HepG2 (cell line): ENCODE results near the gene SRCIN1. TPM values are rescaled to one million over a fixed set of nuclear protein-coding genes. Genes with fewer than 3 reads are reported as not detected.

Experiments
- CHD2 ChIP-seq: IDR thresholded peaks from 2 replicates; pipeline ENCODE4 v1.6.1; 2011; ENCODE audit warnings: low read depth, low read length, improper control_type of control experiment
- HDAC2 ChIP-seq: sonication (generic); formaldehyde crosslinking; IDR thresholded peaks from 2 replicates; pipeline ENCODE4 v1.4.0; 2020; ENCODE audit warnings: missing genetic modification reagents
- MYC ChIP-seq: sonication (generic); formaldehyde crosslinking; IDR thresholded peaks from 2 replicates; pipeline ENCODE4 v1.9.0; 2021; ENCODE audit warnings: missing genetic modification reagents, borderline replicate concordance
- PAX8 ChIP-seq: sonication (generic); formaldehyde crosslinking; IDR thresholded peaks from 2 replicates; pipeline ENCODE4 v1.8.0; 2022; ENCODE audit warnings: mild to moderate bottlenecking, missing genetic modification reagents, borderline replicate concordance
- PRDM4 ChIP-seq: sonication (generic); formaldehyde crosslinking; IDR thresholded peaks from 2 replicates; pipeline ENCODE4 v1.9.0; 2021; ENCODE audit warnings: missing genetic modification reagents, borderline replicate concordance
- RBM39 ChIP-seq: fragments of 200-400 bp; formaldehyde crosslinking; IDR thresholded peaks from one replicate; pipeline ENCODE4 v1.6.1; 2018; ENCODE audit warnings: antibody characterized with exemption, mild to moderate bottlenecking, low read depth, low read length; ENCODE audit not compliant: poor library complexity, severe bottlenecking
- RFXANK ChIP-seq: IDR thresholded peaks from 2 replicates; pipeline ENCODE4 v1.6.1; 2016
- YEATS4 ChIP-seq: sonication (generic); formaldehyde crosslinking; IDR thresholded peaks from 2 replicates; pipeline ENCODE4 v1.4.0; 2020; ENCODE audit warnings: missing genetic modification reagents, borderline replicate concordance
- ZBTB1 ChIP-seq: sonication (generic); formaldehyde crosslinking; IDR thresholded peaks from 2 replicates; pipeline ENCODE4 v1.4.0; 2020; ENCODE audit warnings: missing genetic modification reagents, borderline replicate concordance
- ZC3H4 ChIP-seq: sonication (generic); formaldehyde crosslinking; IDR thresholded peaks from 2 replicates; pipeline ENCODE4 v1.4.0; 2020; ENCODE audit warnings: missing genetic modification reagents, borderline replicate concordance
- ZEB1 ChIP-seq: IDR thresholded peaks from 2 replicates; pipeline ENCODE4 v1.6.1; 2012; ENCODE audit warnings: mild to moderate bottlenecking, low read depth, inconsistent platforms; ENCODE audit not compliant: insufficient replicate concordance
- ZNF318 ChIP-seq: sonication (generic); formaldehyde crosslinking; IDR thresholded peaks from 2 replicates; pipeline ENCODE4 v1.4.0; 2020; ENCODE audit warnings: mild to moderate bottlenecking, missing genetic modification reagents
- ZNF574 ChIP-seq: sonication (generic); formaldehyde crosslinking; IDR thresholded peaks from 2 replicates; pipeline ENCODE4 v1.4.0; 2020; ENCODE audit warnings: missing genetic modification reagents
- ZNF605 ChIP-seq: sonication (generic); formaldehyde crosslinking; IDR thresholded peaks from 2 replicates; pipeline ENCODE4 v1.8.0; 2022; ENCODE audit warnings: mild to moderate bottlenecking, missing genetic modification reagents
- ZSCAN22 ChIP-seq: sonication (generic); formaldehyde crosslinking; IDR thresholded peaks from 2 replicates; pipeline ENCODE4 v1.4.0; 2020; ENCODE audit warnings: mild to moderate bottlenecking, missing genetic modification reagents
- polyA plus RNA-seq, 8 experiments: library from polyadenylated mRNA; depleted of rRNA in 3 of 8; stranded (reverse) in 7 of 8; unstranded in 1 of 8; fragments of >200 nt; fragmentation: Illumina TruSeq in 4 of 8; extraction: Trizol in 4 of 8; gene quantifications; 2 replicates each; pipeline versions ENCODE4 v1.2.1 to v1.2.3, GENCODE V29; 2011 to 2016; ENCODE audit warnings: low read depth in 4 of 8, missing spikeins in 1 of 8, mixed read lengths in 1 of 8; ENCODE audit not compliant: insufficient read depth in 1 of 8
- total RNA-seq, 5 experiments: library from RNA; depleted of rRNA; stranded (reverse); fragments of >200 nt; fragmentation: Illumina TruSeq; extraction: Trizol; gene quantifications; 2 replicates each; pipeline ENCODE4 v1.2.3, GENCODE V29; 2016; ENCODE audit warnings: low read depth in 1 of 5

SRCIN1 gene
- total and polyA plus RNA-seq, 2 of the 13 experiments (the other 11 are each of a cell fraction or from before 2014, with no cell fraction given): 1.2 to 9.6 TPM

DNA sequence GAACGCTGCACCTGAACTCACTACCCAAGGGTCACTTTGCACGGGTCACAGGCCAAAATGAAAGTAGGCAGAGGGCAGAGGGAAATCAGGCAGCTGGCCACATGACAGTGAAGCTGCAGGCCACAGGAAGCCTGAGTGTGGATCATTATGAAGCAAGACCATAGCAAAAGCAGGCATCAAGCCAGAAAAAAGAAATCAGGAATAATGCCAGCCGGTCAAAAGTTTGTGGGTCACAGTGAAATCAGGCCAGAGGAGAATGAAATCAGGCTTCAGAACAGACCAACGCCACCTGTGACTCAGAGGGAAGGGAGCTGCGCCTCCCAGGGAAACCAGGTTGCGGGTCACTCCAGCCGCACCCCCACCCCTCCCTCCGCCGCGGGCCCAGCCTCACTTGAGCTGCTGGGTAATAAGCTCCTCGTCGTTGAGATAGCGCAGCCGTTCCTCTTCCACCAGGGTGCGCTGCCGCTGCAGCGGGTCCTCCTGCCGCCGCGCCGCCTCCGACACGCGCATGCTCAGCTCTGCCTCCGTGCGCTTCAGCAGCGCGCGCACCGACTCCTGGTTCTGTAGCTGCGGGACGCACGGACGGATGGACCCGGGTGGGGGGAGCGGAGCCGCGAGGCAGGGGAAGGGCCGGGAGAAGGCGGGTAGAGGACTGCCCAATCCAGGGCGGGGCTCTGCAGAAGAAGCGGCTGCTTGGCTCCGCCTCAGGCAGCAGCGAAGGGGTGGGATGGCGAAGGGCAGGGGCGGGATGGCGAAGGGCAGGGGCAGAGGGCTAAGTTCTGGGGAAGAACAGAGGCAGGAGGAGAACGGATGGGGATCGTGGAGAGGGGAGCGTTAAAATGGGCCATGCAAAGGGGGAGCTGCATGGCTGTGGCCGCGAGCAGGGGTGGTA lies 47.7 kb downstream of the SRCIN1 start (continued):
- no peak; the same call in 1 of the 2 replicates for TF ChIP-seq ZC3H4 (CRISPR knock-in tag)
- TF ChIP-seq PRDM4: no peak
- TF ChIP-seq RBM39: peak; percentile 90
- TF ChIP-seq ZNF605 (CRISPR knock-in tag): peak; percentile 79
- TF ChIP-seq ZEB1: no peak
- no peak for TF ChIP-seq RFXANK
- no peak for TF ChIP-seq ZBTB1
- no peak; the same call in 1 of the 2 replicates for TF ChIP-seq CHD2
- peak; percentile 57 for TF ChIP-seq HDAC2
- peak; percentile 31; the same call in 1 of the 2 replicates for TF ChIP-seq ZNF574 (CRISPR knock-in tag)
- no peak for TF ChIP-seq ZSCAN22
- no peak for TF ChIP-seq YEATS4 (CRISPR knock-in tag)
- TF ChIP-seq MYC (CRISPR knock-in tag): peak; percentile 46; the same call in 1 of the 2 replicates
- no peak for TF ChIP-seq ZNF318 (CRISPR knock-in tag)
- TF ChIP-seq PAX8 (CRISPR knock-in tag): no peak
